ENCODE measurements around the gene PTGS1.
"Not testable (repeated sequence)": the region's sequence is repeated elsewhere in the genome, so short reads cannot be mapped to it uniquely, and the experiment has no call there.

The PTGS1 gene

DNA sequence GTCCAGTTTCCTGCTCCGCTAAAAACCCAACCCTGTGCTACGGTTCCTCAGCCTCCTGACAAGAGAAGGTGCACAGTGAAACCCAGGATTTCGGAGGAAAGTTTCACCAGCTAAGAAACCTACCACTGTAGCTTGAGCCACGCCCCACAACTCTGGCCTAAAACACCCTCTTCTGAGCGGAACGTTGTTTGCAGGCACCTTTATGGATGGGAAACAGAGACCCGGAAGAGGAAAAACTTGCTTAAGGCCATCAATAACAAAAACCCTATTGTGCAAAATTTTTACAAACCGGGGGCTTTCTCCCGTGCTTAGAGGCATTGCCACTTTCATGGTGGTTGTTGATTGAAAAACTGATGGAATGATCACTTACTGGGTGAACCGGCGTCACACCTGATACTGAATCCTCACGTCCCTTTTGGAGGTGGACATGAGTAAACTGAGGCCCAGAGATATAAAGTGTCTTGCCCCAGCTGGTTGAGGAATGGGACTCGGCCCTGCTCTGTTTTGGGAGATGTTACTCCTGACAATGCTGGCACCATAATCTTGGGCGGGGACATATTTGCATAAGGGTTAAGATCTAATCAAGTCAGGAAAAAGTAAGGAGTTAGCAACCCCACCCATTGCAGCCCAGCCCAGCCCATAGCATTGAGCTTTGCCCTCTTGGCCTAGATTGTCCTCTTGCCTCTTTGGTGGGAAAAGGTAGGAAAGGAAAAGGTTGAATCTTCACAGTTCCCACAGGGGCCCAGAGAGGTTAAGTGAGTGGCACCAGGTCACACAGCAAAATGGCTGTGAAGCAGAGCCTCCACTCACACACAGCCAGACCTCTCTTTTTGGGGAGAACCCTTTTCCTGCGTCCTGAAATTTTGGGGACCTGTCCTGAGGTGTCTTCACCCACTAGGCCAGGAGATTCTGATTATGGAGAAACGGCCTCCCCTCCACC, 23.2 kb upstream of the PTGS1 start:
- DNase-seq (ENCODE audit: low read depth): no peak

DNA sequence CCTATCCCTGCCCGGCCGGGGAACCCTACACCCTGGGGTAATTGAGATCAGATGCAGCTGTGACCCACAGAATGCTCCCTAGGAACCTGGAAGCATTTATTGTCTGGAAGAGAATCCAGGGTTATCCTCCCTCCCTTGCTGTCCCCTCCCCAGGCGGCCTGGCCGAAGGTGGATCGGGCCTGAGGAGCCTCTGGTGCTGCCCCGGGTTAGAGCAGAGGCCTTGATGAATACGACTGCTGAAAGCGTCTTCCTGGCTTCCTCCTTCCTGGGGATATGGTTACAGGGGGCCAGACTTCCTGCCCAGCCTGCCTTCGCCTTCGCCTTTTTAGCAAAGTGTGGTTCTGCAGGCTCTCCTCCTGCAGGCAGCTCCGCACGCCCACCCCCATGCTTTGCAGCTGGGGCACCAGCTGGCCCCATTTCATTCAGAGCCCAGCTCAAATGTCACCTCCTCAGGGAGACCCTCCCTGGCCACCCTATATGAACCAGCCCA, 22.5 kb upstream of the PTGS1 start:
- no peak for DNase-seq (ENCODE audit: low read depth)

DNA sequence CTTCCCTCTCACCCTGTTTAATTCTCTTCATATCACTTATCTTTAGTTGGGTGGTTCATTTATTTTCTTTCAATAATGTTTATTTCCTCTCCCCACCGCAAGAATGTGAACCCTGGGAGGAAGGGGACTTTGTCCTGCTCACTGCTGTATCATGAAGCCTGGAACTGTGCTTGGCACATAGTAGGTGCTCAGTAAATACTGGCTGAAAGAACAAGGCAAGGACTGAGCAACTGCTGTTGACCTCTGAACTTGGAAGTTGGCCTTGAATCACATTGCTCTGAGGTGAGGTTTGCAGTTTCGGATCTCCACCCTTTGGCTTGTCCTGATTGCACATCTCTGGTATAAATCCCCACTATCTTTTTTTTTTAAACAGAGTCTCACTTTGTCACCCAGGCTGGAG, 22.0 kb upstream of the PTGS1 start:
- no peak for DNase-seq (ENCODE audit: low read depth)

DNA sequence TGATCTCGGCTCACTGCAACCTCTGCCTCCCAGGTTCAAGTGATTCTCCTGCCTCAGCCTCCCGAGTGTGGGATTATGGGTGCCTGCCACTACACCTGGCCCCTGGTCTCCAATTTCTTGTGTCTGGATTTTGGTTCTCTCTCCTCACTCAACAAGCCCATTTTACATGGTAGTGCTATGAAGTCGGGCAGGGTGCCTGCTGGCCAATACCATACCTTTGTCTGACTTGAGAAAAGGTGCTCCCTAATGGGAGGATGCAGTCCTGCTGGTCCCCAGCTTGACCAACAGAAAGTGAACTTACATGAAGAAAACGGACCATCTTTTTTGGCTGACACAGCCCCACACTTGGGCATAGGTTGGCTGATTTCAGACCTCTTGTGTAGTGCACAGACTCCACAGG, 21.6 kb upstream of the PTGS1 start:
- DNase-seq (ENCODE audit: low read depth): no peak

DNA sequence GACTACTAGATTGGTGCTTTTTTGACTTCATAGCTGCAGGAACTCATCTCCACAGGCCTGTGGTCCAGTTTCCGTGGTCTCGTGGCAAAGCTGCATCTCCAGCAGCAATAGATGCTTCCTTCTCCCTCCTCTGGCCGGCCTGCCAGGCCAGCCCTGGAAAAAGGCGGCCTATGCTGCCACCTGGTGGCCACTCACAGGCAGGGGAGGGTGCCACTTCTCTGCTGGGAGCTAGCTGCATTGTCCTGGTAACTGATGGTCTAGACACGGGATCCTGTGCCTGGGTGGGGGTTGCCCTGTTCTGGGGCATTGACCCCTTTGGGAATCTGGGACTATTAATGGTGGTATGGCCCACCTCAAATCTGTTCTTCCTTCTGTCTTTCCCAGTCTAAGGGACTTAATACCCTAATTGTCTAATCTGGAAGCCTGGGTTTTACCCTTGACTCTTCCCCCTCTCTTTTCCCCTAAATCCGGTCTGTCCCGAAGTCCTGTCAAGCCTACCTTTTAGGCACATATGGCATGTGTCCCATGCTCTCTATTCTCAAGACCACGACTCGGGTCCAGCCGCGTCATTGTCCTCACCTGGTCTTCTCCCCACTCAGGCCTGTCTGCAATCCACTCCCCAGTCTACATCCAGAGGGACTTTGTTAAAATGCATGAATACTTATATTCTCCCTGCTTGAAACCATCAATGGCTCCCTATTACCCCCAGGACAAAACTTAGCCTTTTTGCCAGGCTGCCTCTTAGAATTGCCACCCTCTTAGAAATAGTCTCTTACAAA, 20.1 kb upstream of the PTGS1 start:
- peak; percentile 57 for DNase-seq (ENCODE audit: low read depth)

DNA sequence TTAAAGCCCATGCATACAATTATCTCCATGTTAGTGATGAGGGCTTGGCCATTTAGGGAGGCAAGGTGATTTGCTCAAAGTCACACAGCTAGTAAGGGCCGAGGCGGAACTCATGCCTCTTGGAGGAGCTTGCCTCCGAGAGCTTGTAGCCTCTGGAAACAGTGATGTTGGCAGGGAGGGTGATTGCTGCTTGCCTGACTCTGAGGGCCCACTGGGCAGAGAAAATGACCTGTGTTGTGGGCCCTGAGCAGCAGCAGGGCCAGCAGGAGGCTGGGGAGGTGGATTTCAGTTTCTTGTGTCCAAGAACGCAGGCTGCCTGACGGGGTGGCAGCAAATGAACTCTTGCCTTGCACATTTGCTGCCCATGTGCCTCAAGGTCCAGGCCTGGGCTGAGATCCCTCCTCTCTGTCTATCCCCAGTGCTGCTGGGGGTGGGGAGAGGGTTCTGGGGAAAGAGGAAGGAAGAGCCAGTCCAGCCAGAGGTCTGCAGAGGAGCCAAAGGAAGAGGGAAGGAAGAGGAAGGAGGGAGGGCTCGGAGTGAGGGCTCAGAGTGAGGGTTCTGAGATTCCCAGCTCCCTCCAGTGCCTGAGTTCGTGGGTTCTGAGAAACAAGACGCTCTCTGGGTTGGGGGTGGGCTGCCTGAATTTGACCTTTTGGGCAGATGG, 16.2 kb upstream of the PTGS1 start:
- no peak for DNase-seq (ENCODE audit: low read depth)

DNA sequence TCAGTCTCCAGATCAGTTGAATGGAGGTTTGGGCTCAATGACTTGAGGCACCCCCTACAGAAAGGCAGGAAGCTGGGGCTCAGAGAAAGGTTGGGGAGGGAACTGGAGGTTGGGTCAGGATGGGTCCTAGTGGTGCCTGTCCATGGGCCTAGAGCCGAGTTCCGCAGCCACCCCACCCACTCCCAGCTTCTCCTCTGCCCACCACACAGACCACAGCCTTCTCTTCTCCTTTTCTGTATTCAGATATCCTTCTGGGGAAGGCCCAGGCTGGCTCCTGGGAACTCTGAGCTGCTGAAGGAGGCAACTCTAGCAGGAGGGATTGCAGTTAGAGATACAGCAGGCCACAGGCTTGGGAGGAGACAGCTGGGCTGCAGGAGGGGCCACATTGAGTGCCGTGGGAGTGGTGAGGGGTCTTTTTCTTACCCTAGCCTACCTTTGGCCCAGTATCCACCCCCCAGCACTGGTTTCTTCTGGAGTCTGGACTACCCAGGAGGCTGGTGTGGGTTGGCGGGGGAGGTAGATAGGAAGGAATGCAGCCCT, 15.4 kb upstream of the PTGS1 start:
- no peak for DNase-seq (ENCODE audit: low read depth)

DNA sequence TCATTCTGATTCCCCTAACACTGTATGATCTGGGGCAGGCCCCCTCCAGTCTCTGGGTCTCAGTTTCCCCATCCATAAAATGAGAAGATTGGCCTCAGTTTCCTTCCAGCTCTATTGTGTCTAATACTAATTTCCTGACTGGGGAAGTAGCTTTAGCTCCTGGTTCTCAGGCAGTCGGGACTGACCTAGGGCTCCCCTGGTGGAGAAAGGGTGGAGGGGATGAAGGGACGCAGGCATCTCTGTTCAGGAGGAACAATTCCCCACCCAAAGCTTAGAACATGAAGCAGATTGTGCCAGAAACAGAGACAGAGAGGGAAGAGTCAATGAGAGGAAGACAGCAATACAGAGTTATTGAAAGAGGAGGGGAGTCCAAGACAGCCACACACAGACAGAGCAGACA, 14.2 kb upstream of the PTGS1 start:
- no peak for DNase-seq (ENCODE audit: low read depth)

DNA sequence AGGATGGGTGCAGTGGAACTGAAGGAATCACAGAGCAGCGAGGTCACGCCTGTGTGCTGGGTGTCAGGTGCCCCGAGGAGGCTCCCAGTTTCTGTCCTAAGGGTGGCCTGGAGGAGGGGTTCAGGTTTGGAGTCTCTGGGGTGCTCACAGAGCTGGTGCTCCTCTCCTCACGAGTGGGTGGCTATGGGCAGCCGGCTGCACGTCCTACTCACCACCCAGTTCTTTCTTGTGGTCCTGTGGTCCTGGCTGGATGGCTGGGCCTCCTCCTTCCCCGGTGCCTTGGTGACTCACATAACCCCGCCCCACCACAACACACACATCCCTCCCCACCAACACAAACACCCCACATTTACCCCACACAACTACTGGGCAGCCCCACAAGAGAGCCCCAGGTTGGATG, 9.9 kb upstream of the PTGS1 start:
- no peak for DNase-seq (ENCODE audit: low read depth)

DNA sequence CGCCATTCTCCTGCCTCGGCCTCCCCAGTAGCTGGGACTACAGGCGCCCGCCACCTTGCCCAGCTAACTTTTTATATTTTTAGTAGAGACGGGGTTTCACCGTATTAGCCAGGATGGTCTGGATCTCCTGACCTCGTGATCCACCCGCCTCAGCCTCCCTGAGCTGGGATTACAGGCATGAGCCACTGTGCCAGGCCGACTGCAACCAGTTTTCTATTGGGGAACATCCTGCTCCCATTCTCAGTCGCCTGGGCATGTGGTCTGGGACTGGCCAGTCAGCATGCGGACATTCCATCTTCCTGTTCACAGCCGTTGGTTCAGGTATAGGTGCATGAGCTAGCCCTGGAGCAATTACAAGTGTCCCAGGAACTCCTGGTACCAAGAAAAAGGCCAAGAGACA, 7.7 kb upstream of the PTGS1 start:
- not testable (repeated sequence) for DNase-seq (ENCODE audit: low read depth)

DNA sequence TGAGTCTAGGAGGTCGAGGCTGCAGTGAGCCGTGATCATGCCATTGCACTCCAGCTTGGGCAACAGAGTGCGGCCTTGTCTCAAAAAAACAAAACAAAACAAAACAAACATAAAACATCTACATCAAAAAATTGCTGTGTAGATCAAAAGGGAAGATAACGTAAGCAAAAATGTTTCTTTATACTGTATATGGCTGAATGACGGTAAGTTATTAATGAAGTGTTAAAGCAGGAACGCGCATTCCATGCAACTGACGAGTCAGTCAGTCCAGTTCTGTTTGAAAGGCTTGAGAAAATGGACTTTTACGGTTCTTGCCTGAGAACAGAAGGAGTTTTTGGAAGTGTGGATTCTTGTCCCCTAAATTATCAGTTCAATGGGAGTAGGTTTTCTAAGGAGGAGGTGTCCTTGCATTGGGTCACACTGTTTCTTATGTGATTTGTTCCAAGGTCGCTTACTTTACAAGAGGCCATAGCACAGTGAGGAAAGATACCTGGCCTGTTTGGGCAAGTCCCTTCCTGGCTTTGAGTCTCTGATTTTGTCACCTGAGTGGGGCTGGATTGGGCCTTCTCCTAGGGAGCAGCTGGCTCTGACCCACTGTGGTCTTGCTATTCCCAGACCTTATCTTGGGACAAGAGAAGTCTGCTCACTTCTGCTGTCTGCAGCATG, 6.6 kb upstream of the PTGS1 start:
- DNase-seq (ENCODE audit: low read depth): no peak

DNA sequence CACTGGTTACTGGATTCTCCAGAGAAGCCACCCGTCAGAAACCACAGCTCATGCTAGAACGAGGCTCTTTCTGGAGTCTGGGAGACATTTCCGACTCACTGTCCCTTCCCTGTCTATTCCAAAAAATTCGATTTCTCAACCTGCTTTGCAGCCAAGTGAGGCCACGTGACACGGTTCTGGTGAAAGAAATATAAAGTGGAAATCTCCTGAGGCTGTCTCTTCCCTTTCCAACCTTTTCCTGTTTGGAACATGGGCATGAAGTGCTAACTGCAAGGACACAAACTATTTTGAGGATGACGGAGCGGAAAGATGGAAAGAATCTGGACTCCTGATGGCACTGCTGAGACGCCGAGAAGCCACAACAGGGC, 6.1 kb upstream of the PTGS1 start:
- no peak for DNase-seq (ENCODE audit: low read depth)

DNA sequence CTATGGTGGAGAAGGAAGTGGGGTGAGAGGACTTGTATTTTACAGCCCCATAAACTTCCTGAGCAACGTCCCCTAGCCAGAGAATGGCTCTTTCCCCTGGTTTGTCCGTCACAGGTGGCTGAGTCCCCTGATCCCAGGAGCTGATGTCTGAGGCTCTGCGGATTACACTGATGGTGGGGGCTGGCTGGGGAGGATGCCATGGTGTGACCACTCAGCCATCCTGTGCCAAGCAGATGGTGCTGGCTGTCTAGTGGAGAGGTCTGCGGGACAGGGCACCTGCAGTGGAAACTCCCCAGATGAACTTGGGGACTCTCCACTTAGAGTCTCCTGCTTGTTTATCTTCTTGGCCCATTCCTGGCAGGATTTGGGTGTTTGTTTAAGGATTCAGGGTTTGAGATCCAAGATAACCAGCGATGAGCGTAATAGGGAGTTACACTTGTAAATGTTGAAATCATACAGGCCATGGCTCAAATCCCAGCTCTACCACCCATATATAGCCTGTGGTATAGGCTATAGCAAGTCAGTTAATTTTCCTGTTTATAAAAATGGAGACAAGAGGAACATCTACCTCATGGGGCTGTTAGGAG, 4.7 kb upstream of the PTGS1 start:
- no peak for DNase-seq (ENCODE audit: low read depth)

DNA sequence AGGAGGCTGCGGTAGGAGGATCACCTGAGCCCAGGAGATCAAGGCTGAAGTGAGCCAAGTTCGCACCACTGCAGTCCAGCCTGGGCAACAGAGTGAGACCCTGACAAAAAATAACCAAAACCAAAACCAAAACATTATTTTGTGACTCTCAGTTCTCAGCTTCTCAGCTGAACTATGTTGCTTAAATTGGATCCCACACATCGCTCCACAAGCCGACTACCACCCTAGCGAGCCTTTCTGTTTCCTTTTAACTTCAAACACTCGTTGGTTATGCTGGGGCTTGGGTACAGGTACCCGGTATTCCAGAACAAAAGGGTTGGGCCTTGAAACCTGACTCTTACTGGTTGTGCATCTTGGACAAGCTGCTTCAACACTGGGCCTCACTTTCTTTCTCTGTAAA, 3.8 kb upstream of the PTGS1 start:
- DNase-seq (ENCODE audit: low read depth): no peak

DNA sequence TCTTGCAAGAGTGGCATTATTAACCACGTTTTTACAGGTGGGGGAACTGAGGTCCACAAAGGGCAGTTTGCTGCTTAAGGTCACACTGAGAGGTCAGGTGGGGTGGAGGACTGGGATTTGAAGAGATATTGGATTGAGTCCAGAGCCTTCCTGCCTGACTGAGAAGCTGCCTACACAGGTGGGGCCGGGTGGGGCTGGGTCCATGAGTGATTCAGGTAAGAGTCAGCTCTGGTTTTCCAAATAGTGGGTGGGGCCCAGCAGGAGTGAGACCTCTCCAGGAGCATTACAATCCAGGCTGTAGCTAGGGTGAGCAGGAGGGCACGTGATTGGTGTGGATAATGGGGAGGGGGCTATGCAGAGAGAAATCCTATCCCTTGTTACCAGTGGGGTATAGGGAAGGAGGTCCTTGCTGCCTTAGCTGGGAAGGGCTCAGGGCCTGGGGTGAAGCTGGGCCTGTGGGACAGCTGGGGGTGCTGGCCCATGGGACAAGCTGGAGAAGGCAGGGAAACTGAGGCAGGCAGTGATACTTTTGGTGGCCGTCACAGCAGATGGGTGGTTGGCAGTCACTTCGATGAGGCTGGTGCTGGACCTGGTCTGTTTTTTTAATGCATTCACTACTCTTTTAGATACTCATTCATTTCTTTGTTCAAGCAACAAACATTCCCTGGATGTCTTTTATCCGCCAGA, 2.9 kb upstream of the PTGS1 start:
- no peak for DNase-seq (ENCODE audit: low read depth)

DNA sequence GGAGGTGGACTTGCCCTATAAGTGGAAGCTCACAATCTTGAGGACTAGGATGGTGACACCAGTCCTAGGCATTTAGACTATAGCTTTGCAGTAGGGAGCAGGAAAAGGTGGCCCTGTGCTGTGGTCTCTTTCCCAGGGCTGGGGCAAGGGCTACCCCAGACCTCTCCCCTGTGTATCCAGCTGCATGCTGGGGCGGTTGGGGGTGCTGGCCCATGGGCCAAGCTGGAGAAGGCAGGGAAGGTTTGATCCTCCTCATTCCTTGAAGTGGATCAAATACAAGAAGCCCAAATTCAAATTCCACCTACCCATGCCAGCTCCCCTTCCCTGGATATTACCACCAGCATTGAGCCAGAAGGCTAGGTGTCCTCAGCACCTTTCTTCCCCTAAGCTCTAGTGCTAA, 2.2 kb upstream of the PTGS1 start:
- no peak for DNase-seq (ENCODE audit: low read depth)

DNA sequence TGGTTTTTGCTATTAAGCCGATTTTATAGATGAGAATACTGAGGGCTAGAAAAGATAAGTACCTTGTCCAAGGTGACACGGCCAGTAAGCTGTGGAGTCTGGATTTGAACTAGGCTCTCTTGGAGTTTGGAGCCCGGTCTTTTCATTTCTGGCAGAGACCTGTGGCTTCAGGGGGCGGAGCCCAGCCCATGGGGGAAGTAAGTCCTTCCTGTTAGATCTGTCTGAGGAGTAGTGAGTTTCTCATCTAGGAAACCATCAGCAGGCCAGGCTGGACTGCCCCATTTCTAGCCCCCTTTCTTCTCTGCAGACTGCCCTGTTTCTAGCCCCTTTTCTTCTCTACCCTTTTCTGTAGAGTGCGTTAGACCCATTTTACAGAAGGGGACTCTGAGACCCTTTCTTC, 521 bp upstream of the PTGS1 start:
- DNase-seq (ENCODE audit: low read depth): no peak

DNA sequence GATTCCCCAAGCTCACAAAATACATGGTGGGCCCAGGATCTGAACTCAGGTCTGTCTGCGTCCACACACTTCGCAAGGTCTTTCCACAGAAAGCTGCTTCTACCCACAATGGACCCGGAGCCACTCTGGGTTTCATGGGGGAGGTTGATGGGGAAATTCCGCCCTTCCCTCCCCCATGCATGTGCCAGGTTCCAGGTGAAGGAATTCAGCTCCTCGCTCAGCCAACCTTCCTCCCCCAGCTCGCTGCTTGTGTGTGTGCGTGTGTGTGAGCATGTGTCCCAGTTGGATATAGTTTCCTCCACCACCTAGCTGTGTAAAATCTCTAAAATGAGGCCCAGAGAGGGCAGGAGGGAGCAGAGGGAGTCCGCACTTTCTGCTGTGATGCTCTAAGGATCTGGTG, 1.0 kb downstream of the PTGS1 start:
- no peak for DNase-seq (ENCODE audit: low read depth)

DNA sequence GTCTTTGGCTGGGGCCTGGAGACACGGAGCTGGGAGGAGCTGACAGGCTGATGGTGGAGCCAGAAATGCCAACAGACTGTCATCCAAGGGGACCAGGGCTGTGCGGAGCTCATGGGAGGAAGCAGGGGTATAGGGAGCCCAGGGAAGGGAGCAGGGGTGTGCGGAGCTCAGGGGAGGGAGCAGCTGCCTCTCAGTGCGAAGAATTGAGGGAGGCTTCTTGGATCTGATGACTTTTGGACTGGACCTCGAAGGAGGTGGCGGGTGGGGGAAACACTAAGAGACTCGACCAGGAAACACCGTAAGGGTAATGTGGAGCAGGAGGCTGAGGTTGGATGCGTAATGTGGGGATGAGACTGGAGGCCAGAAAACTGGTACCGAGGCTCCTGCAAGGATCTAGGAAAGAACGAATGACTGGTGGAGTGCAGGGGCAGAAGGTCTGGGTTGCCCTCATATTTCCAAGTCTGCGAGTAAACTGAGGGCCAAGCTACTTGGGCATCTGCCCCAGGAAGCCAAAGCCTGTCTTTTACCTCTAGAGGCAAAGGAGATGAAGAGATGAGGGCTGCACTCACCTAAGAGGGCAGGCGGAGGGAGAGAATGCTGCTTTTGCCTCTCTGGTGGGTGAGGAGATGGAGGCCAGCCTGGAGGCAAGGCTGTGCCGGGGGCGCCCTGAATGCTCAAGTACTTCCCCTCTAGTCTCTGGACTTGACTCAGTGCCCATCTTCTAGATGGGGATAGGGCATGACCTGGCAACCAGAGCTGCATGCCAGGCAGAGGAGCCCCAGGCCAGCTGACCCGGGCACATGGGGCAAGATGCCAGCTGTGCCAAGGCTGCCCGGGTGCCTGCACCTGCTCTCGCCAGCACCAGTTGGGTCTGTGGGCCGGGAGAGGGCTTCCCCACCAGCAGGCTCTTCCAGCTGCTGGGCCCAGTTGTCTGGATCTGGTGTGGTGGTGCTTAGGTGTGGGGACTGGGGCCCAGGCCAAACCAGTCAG, 2.3 kb downstream of the PTGS1 start:
- DNase-seq (ENCODE audit: low read depth): no peak

Data from stimulated activated CD8-positive, alpha-beta memory T cell treated with anti-CD3 and anti-CD28 coated beads, Interleukin-12 subunit alpha, Interleukin-12 subunit beta, amount 100 ng/mL, for 1 hour (primary cell).